ENCODE results near the gene CDK19.

DNA sequence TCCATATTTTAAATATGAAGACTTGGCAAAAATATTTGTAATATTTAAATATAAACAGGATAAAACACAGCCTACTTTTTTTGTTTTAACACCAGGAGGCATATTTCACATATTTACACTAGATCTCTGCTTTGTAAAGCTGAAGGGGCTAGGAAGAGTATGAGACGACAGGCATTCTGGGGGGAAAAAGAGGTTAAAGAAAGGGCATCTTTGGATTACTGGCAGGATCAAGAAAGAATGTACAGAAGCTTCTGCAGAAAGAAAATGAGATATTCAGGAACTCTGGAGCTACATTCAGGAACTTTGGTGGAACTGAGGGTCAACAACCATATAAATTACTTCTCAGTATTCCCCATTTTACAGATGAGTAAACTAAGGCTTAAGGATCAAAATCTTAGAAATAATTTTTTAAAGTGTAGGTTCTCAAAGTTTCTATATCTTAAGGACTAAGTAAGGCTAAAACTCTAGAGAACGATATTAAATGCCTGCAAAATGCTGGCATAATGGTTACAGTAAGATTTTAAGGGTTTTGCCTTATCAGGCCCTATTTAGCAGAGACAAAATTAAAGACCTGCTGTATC, 156.5 kb downstream of the CDK19 start:
- TF ChIP-seq, protein P1, sequence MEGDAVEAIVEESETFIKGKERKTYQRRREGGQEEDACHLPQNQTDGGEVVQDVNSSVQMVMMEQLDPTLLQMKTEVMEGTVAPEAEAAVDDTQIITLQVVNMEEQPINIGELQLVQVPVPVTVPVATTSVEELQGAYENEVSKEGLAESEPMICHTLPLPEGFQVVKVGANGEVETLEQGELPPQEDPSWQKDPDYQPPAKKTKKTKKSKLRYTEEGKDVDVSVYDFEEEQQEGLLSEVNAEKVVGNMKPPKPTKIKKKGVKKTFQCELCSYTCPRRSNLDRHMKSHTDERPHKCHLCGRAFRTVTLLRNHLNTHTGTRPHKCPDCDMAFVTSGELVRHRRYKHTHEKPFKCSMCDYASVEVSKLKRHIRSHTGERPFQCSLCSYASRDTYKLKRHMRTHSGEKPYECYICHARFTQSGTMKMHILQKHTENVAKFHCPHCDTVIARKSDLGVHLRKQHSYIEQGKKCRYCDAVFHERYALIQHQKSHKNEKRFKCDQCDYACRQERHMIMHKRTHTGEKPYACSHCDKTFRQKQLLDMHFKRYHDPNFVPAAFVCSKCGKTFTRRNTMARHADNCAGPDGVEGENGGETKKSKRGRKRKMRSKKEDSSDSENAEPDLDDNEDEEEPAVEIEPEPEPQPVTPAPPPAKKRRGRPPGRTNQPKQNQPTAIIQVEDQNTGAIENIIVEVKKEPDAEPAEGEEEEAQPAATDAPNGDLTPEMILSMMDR (conservative IDR thresholded peaks at IDR 0.05; ENCODE audit: low read depth in 2 of 2) = no peak
- TF ChIP-seq STAT1 (IDR thresholded peaks at IDR 0.05; ENCODE audit: unreplicated experiment) = no peak
- TF ChIP-seq, protein P2, sequence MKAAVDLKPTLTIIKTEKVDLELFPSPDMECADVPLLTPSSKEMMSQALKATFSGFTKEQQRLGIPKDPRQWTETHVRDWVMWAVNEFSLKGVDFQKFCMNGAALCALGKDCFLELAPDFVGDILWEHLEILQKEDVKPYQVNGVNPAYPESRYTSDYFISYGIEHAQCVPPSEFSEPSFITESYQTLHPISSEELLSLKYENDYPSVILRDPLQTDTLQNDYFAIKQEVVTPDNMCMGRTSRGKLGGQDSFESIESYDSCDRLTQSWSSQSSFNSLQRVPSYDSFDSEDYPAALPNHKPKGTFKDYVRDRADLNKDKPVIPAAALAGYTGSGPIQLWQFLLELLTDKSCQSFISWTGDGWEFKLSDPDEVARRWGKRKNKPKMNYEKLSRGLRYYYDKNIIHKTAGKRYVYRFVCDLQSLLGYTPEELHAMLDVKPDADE (IDR thresholded peaks at IDR 0.05) = no peak
- TF ChIP-seq EZH2phosphoT487 (IDR thresholded peaks at IDR 0.05; ENCODE audit: unreplicated experiment) = no peak
- TF ChIP-seq EZH2 (IDR thresholded peaks at IDR 0.05; ENCODE audit: low read depth, unreplicated experiment) = no peak
- TF ChIP-seq POLR2AphosphoS5 (IDR thresholded peaks at IDR 0.05; ENCODE audit: low read depth) = no peak
- no peak for TF ChIP-seq REST (IDR thresholded peaks at IDR 0.05; ENCODE audit: unreplicated experiment)
- TF ChIP-seq JUNB (IDR thresholded peaks at IDR 0.05; ENCODE audit: unreplicated experiment) = no peak
- no peak for TF ChIP-seq NANOG (IDR thresholded peaks at IDR 0.05; ENCODE audit: borderline replicate concordance)
- no peak for TF ChIP-seq ZNF114 (CRISPR knock-in tag; IDR thresholded peaks at IDR 0.05)
- TF ChIP-seq CREB1 (CRISPR knock-in tag; IDR thresholded peaks at IDR 0.05; ENCODE audit: low read depth) = no peak
